EH (cell line): Measurements from ENCODE around the gene LMBR1L.

Experiments
- DNase-seq: peaks from one replicate; pipeline ENCODE4 v3.0.0-alpha.2; 2015; ENCODE audit warnings: low read depth

The LMBR1L gene

GRCh38 chr12:49111206-49111605 lies 559 bp upstream of the LMBR1L start:
- no peak for DNase-seq

- DNase-seq, result no peak
These were observed 795 bp downstream of the LMBR1L start for GRCh38 chr12:49109641-49110463.

GRCh38 chr12:49108958-49109404 lies 1.7 kb downstream of the LMBR1L start:
- peak; percentile 64 for DNase-seq

- peak; percentile 61 for DNase-seq
These were observed 5.1 kb downstream of the LMBR1L start for GRCh38 chr12:49105504-49106084.

- DNase-seq, result no peak
These were observed 5.8 kb downstream of the LMBR1L start for GRCh38 chr12:49104822-49105221.

- no peak for DNase-seq
These were observed 10.3 kb downstream of the LMBR1L start for GRCh38 chr12:49100380-49100779.

- DNase-seq, result no peak
These were observed 11.9 kb downstream of the LMBR1L start for GRCh38 chr12:49098703-49099102.

- peak; percentile 54 for DNase-seq
These were observed 12.6 kb downstream of the LMBR1L start for GRCh38 chr12:49098035-49098451.

GRCh38 chr12:49097381-49097780 lies 13.3 kb downstream of the LMBR1L start:
- no peak for DNase-seq

GRCh38 chr12:49094975-49095365 lies 15.7 kb downstream of the LMBR1L start:
- no peak for DNase-seq

- peak; percentile 27 for DNase-seq
These were observed 16.3 kb downstream of the LMBR1L start, which contains the start of gene DHH for GRCh38 chr12:49094160-49094974. DHH (minus strand) TSS chr12:49094801; CDS start chr12:49094512, 289 bp downstream.

GRCh38 chr12:49093792-49094159 lies 16.9 kb downstream of the LMBR1L start:
- peak; percentile 24 for DNase-seq

- no peak for DNase-seq
These were observed 17.7 kb downstream of the LMBR1L start for GRCh38 chr12:49092816-49093406.

- peak; percentile 69 for DNase-seq
These were observed 18.4 kb downstream of the LMBR1L start for GRCh38 chr12:49092086-49092815.

GRCh38 chr12:49091836-49092085 lies 18.9 kb downstream of the LMBR1L start:
- DNase-seq, result no peak

- DNase-seq, result no peak
These were observed 19.4 kb downstream of the LMBR1L start for GRCh38 chr12:49091056-49091835.

- peak; percentile 59 for DNase-seq
These were observed 20.6 kb downstream of the LMBR1L start for GRCh38 chr12:49089821-49090773.

- DNase-seq, result no peak
These were observed 21.7 kb downstream of the LMBR1L start for GRCh38 chr12:49088932-49089330.

- DNase-seq, result peak; percentile 90
These were observed 22.3 kb downstream of the LMBR1L start for GRCh38 chr12:49088150-49088931.
